HG03097 (cell line): ENCODE results near the gene ALG9.

Source experiments
- ATAC-seq: cut with Tn5 transposase; IDR thresholded peaks from one replicate; pipeline ENCODE4 v1.9.1; 2021; ENCODE audit not compliant: unreplicated experiment, low FRiP score

The ALG9 gene

GRCh38 chr11:111882202-111882601 is 10.8 kb upstream of the ALG9 start:
- ATAC-seq = no peak

- ATAC-seq = no peak
These were observed 8.2 kb upstream of the ALG9 start for GRCh38 chr11:111879637-111879960.

- peak; percentile 83 for ATAC-seq
These were observed 7.7 kb upstream of the ALG9 start, which contains the start of the genes CFAP68 and FDXACB1 for GRCh38 chr11:111878849-111879636. CFAP68 (plus strand) TSS chr11:111879541; CDS start chr11:111879561, 20 bp downstream. FDXACB1 (minus strand) TSS chr11:111879165; CDS start chr11:111879132, 33 bp downstream.

- ATAC-seq = no peak
These were observed 7.0 kb upstream of the ALG9 start for GRCh38 chr11:111878385-111878848.

GRCh38 chr11:111871693-111872161 is 346 bp upstream of the ALG9 start:
- no peak for ATAC-seq

GRCh38 chr11:111870522-111870885 is 877 bp downstream of the ALG9 start:
- no peak for ATAC-seq

GRCh38 chr11:111870113-111870512 is 1.3 kb downstream of the ALG9 start:
- ATAC-seq = no peak

- no peak for ATAC-seq
These were observed 11.1 kb downstream of the ALG9 start for GRCh38 chr11:111860257-111860656.

GRCh38 chr11:111855506-111855905 is 15.9 kb downstream of the ALG9 start:
- ATAC-seq = no peak

- ATAC-seq = no peak
These were observed 19.3 kb downstream of the ALG9 start for GRCh38 chr11:111852103-111852502.

- ATAC-seq = no peak
These were observed 19.7 kb downstream of the ALG9 start for GRCh38 chr11:111851636-111852035.

- ATAC-seq = no peak
These were observed 20.3 kb downstream of the ALG9 start for GRCh38 chr11:111851067-111851466.

- ATAC-seq = no peak
These were observed 21.8 kb downstream of the ALG9 start for GRCh38 chr11:111849631-111850030.

GRCh38 chr11:111846636-111847035 is 24.7 kb downstream of the ALG9 start:
- no peak for ATAC-seq

- ATAC-seq = no peak
These were observed 25.3 kb downstream of the ALG9 start for GRCh38 chr11:111846063-111846462.

GRCh38 chr11:111845276-111846028 is 25.9 kb downstream of the ALG9 start:
- no peak for ATAC-seq

GRCh38 chr11:111843661-111844060 is 27.7 kb downstream of the ALG9 start:
- no peak for ATAC-seq

- ATAC-seq = no peak
These were observed 29.9 kb downstream of the ALG9 start for GRCh38 chr11:111841370-111842053.

- no peak for ATAC-seq
These were observed 31.2 kb downstream of the ALG9 start for GRCh38 chr11:111840143-111840542.

- no peak for ATAC-seq
These were observed 33.3 kb downstream of the ALG9 start for GRCh38 chr11:111838054-111838453.

GRCh38 chr11:111837366-111837891 is 34.0 kb downstream of the ALG9 start:
- ATAC-seq = no peak
